Gastroesophageal sphincter (tissue), 4 donors: ENCODE data around the gene CYTH1. TPM values are rescaled to one million over a fixed set of nuclear protein-coding genes. Genes with fewer than 3 reads are reported as not detected.

ENCODE experiments used
- ATAC-seq: fragments of 150-250 bp; one replicate; pipeline ENCODE4 v1.9.1; 2016; ENCODE audit warnings: mild to moderate bottlenecking, moderate library complexity
- H3K27ac ChIP-seq, 4 donors: fragments of 200-600 bp; sonication (generic) in 3 of 4; 1 replicate in 3 of 4; 2 replicates in 1 of 4; pipeline ENCODE4 v1.5.1; 2016 to 2019
- H3K27me3 ChIP-seq: fragments of 200-600 bp; sonication (generic); one replicate; pipeline ENCODE4 v1.5.1; 2019
- H3K36me3 ChIP-seq, 2 donors: fragments of 200-600 bp; sonication (generic); one replicate each; pipeline ENCODE4 v1.5.1; 2019; ENCODE audit warnings: control low read depth in 1 of 2
- H3K4me1 ChIP-seq, 3 donors: fragments of 200-600 bp; sonication (generic); 1 replicate in 2 of 3; 2 replicates in 1 of 3; pipeline ENCODE4 v1.5.1; 2016 to 2019; ENCODE audit warnings: control low read depth in 2 of 3
- H3K4me3 ChIP-seq, 2 donors: fragments of 200-600 bp; sonication (generic); one replicate each; pipeline ENCODE4 v1.5.1; 2019; ENCODE audit warnings: mild to moderate bottlenecking in 1 of 2, moderate library complexity in 1 of 2
- H3K9me3 ChIP-seq, 3 donors: fragments of 200-600 bp; sonication (generic); one replicate each; pipeline ENCODE4 v1.5.1; 2017 to 2019; ENCODE audit warnings: control low read depth in 2 of 3
- CTCF ChIP-seq, 4 experiments: fragments of 200-600 bp in 2 of 4; fragments of 450-650 bp in 2 of 4; sonication (generic) in 1 of 4; IDR thresholded peaks; one replicate each; pipeline ENCODE4 v1.5.1; 2017 to 2019; ENCODE audit warnings: antibody characterized with exemption in 4 of 4, mild to moderate bottlenecking in 2 of 4, moderate library complexity in 2 of 4
- EP300 ChIP-seq: sonication (generic); formaldehyde crosslinking; IDR thresholded peaks from one replicate; pipeline ENCODE4 v1.6.1; 2017; ENCODE audit warnings: antibody characterized with exemption, mild to moderate bottlenecking
- POLR2A ChIP-seq, 2 donors: fragments of 450-650 bp; IDR thresholded peaks; one replicate each; pipeline ENCODE4 v1.6.1; 2017; ENCODE audit warnings: antibody characterized with exemption in 2 of 2, mild to moderate bottlenecking in 2 of 2, moderate library complexity in 1 of 2
- POLR2AphosphoS5 ChIP-seq: sonication (generic); formaldehyde crosslinking; IDR thresholded peaks from one replicate; pipeline ENCODE4 v1.6.1; 2017; ENCODE audit warnings: antibody characterized with exemption
- WGBS, 2 donors: methylation state at CpG; one replicate each; pipeline ENCODE4 v1.1.5; 2018; ENCODE audit warnings: low coverage in 1 of 2; 5-methylcytosine and 5-hydroxymethylcytosine counted together
- total RNA-seq, 4 donors: library from RNA; depleted of rRNA; stranded (reverse); fragments of >200 nt; gene quantifications; one replicate each; pipeline ENCODE4 v1.1.0, GENCODE V29; 2016

The CYTH1 gene
- total RNA-seq, 4 donors from 2014 or later = 26.9 to 38.0 (median 31.0) TPM

GRCh38 chr17:78683408-78683961 lies 98.6 kb downstream of the CYTH1 start:
- ATAC-seq = no peak
- H3K4me3 ChIP-seq = no peak overlapping the region
- H3K27ac ChIP-seq = no peak overlapping the region
- TF ChIP-seq POLR2A (IDR thresholded peaks at IDR 0.05) (no peak), POLR2AphosphoS5 (no peak)
- H3K36me3 ChIP-seq = peaks cover 0 to 67% of the 10 kb centered on the region in 2 donors
- H3K27me3 ChIP-seq = no peaks in the 10 kb centered on the region
- peaks cover 0 to 14% (median 0%) of the 10 kb centered on the region in 3 donors for H3K4me1 ChIP-seq
- 90% methylated on average over 2 of the region's 5 CpGs; no CpG with 5 or more reads in 1 of the 2 donors for WGBS, 2 donors
- H3K9me3 ChIP-seq = no peaks in the 10 kb centered on the region

GRCh38 chr17:78682363-78682762 lies 99.7 kb downstream of the CYTH1 start:
- no peak overlapping the region for H3K4me3 ChIP-seq
- H3K27ac ChIP-seq = no peak overlapping the region
- peaks cover 0 to 14% (median 0%) of the 10 kb centered on the region in 3 donors for H3K4me1 ChIP-seq
- WGBS, 2 donors = 92 to 97% methylated on average over 2 of the region's 2 CpGs
- H3K27me3 ChIP-seq = no peaks in the 10 kb centered on the region
- ATAC-seq = no peak
- H3K9me3 ChIP-seq = no peaks in the 10 kb centered on the region
- H3K36me3 ChIP-seq = peaks cover 0 to 67% of the 10 kb centered on the region in 2 donors
- TF ChIP-seq EP300 = no peak
- TF ChIP-seq POLR2AphosphoS5 = no peak
- no peak for TF ChIP-seq POLR2A (IDR thresholded peaks at IDR 0.05)
- no peak for TF ChIP-seq CTCF (IDR thresholded peaks at IDR 0.05)

GRCh38 chr17:78680436-78680835 lies 101.6 kb downstream of the CYTH1 start:
- Histone ChIP-seq H3K4me3 (no peak overlapping the region), H3K4me1 (peaks cover 0 to 14% (median 0%) of the 10 kb centered on the region in 3 donors), H3K9me3 (no peaks in the 10 kb centered on the region), H3K27ac (no peak overlapping the region), H3K36me3 (peaks cover 0 to 69% of the 10 kb centered on the region in 2 donors), H3K27me3 (no peaks in the 10 kb centered on the region)
- ATAC-seq = no peak
- 71 to 80% methylated on average over 12 of the region's 12 CpGs for WGBS, 2 donors
- TF ChIP-seq CTCF (IDR thresholded peaks at IDR 0.05) (no peak), POLR2A (IDR thresholded peaks at IDR 0.05) (no peak)

GRCh38 chr17:78679495-78680395 lies 102.3 kb downstream of the CYTH1 start:
- no peak for TF ChIP-seq CTCF (IDR thresholded peaks at IDR 0.05)
- TF ChIP-seq POLR2AphosphoS5 = no peak
- no peak for TF ChIP-seq POLR2A (IDR thresholded peaks at IDR 0.05)
- no peak for TF ChIP-seq EP300
- Histone ChIP-seq H3K4me1 (peaks cover 0 to 14% (median 0%) of the 10 kb centered on the region in 3 donors), H3K27ac (no peak overlapping the region), H3K9me3 (no peaks in the 10 kb centered on the region), H3K36me3 (peaks cover 0 to 76% of the 10 kb centered on the region in 2 donors), H3K4me3 (no peak overlapping the region), H3K27me3 (no peaks in the 10 kb centered on the region)
- 82 to 100% methylated on average over 5 to 20 of the region's 24 CpGs for WGBS, 2 donors
- ATAC-seq = no peak

- Histone ChIP-seq H3K27ac (no peak overlapping the region), H3K4me3 (no peak overlapping the region), H3K4me1 (peaks cover 0 to 14% (median 0%) of the 10 kb centered on the region in 3 donors), H3K9me3 (no peaks in the 10 kb centered on the region), H3K36me3 (peaks cover 0 to 79% of the 10 kb centered on the region in 2 donors), H3K27me3 (no peaks in the 10 kb centered on the region)
- TF ChIP-seq POLR2AphosphoS5 (no peak), CTCF (IDR thresholded peaks at IDR 0.05) (no peak), EP300 (no peak), POLR2A (IDR thresholded peaks at IDR 0.05) (no peak)
- ATAC-seq = no peak
- WGBS, 2 donors = 97 to 98% methylated on average over 4 to 6 of the region's 6 CpGs
These were observed 103.4 kb downstream of the CYTH1 start for GRCh38 chr17:78678711-78679110.
